ENCODE measurements around the gene PTPRR. TPM values are rescaled to one million over a fixed set of nuclear protein-coding genes. Genes with fewer than 3 reads are reported as not detected.

The PTPRR gene
- total RNA-seq, 1 experiment from 2014 or later, result 1.3 TPM

- Mint-ChIP-seq H3K9me3 (ENCODE audit: unreplicated experiment) (peaks cover 18% of the 10 kb centered on the region), H3K27ac (ENCODE audit: unreplicated experiment) (peak overlapping the region; percentile 43), H3K36me3 (ENCODE audit: insufficient read depth, unreplicated experiment) (peaks cover 4% of the 10 kb centered on the region), H3K4me3 (ENCODE audit: unreplicated experiment) (no peak overlapping the region), H3K27me3 (ENCODE audit: insufficient read depth, unreplicated experiment) (no peaks in the 10 kb centered on the region), H3K4me1 (ENCODE audit: low read depth, unreplicated experiment) (peaks cover 28% of the 10 kb centered on the region)
- TF ChIP-seq, protein P1, sequence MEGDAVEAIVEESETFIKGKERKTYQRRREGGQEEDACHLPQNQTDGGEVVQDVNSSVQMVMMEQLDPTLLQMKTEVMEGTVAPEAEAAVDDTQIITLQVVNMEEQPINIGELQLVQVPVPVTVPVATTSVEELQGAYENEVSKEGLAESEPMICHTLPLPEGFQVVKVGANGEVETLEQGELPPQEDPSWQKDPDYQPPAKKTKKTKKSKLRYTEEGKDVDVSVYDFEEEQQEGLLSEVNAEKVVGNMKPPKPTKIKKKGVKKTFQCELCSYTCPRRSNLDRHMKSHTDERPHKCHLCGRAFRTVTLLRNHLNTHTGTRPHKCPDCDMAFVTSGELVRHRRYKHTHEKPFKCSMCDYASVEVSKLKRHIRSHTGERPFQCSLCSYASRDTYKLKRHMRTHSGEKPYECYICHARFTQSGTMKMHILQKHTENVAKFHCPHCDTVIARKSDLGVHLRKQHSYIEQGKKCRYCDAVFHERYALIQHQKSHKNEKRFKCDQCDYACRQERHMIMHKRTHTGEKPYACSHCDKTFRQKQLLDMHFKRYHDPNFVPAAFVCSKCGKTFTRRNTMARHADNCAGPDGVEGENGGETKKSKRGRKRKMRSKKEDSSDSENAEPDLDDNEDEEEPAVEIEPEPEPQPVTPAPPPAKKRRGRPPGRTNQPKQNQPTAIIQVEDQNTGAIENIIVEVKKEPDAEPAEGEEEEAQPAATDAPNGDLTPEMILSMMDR (IDR thresholded peaks at IDR 0.05; ENCODE audit: insufficient read depth in 1 of 2, low read depth in 1 of 2, low read length in 1 of 2, severe bottlenecking in 1 of 2, unreplicated experiment in 1 of 2), result no peak
- H3K4me3 ChIP-seq (ENCODE audit: low read depth, low read length), result no peak overlapping the region
- H3K9me3 ChIP-seq, result 0 out of 2 replicates have a peak, but pooled peaks cover 5% of the 10 kb centered on the region
- DNase-seq, result no peak
- intact Hi-C loops (cut with micrococcal nuclease; ENCODE audit: unreplicated experiment), result no loop called here
- BruUV-seq (replicated peaks), result no TSS peak
- no peaks in the 10 kb centered on the region for H3K36me3 ChIP-seq (ENCODE audit: control insufficient read depth, insufficient read depth, low read length)
- no peaks in the 10 kb centered on the region for H3K27me3 ChIP-seq (replicated peaks; ENCODE audit: control insufficient read depth, insufficient read depth, low read length)
- H3K4me1 ChIP-seq, result peaks cover 12% of the 10 kb centered on the region; the same call in 1 of the 2 replicates
- ChIA-PET CTCF (no interaction called here), POLR2A (no interaction called here)
Observed at GRCh38 chr12:70822412-70822811, 98.1 kb downstream of the PTPRR start.

DNA sequence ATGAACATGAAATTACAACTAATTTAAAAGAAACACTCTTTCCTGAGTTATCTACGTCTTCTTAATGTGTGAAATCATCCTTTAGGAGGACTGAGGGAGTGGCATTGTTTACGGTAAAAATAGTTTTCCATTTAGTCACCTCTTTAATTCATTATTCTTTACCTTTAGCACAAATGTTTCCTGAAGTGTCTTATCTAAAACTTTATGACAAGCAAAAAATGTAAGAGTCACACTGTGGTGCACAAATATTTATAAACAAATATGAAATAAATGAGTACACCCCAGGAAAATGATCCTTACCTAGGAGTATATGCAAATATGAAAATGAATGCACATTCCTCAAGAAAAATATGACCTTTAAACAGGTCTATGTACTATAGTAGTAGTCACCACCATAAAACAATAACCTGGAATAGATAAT lies 104.6 kb downstream of the PTPRR start:
- intact Hi-C loops (cut with micrococcal nuclease; ENCODE audit: unreplicated experiment), result loop anchor here (1.0 kb wide), 1 partner anchor 24 kb away; no protein-coding TSS in a partner anchor

DNA sequence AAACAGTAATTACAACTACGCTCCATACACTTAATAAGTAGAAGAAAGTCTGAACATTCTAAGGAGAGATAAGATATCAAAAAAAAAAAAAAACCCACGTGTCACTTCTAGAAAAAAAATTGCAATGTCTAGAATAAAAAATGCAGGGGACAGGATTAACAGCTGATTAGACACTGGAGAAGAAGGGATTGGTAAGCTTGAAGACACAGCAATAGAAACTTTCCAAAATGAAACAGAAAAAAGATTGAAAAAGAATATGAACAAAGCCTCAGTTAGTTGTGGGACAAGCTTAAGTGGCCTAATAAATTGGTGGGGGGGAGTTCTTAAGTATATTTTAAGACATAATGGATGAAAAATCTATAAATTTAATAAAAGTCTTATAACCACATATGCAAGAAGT lies 105.5 kb downstream of the PTPRR start:
- TF ChIP-seq, protein P1 (IDR thresholded peaks at IDR 0.05; ENCODE audit: insufficient read depth in 1 of 2, low read depth in 1 of 2, low read length in 1 of 2, severe bottlenecking in 1 of 2, unreplicated experiment in 1 of 2), result no peak
- no peaks in the 10 kb centered on the region for H3K36me3 Mint-ChIP-seq (ENCODE audit: insufficient read depth, unreplicated experiment)
- H3K9me3 ChIP-seq, result peaks cover 6% of the 10 kb centered on the region; the same call in 1 of the 2 replicates
- H3K4me3 Mint-ChIP-seq (ENCODE audit: unreplicated experiment), result no peak overlapping the region
- no TSS peak for BruUV-seq (replicated peaks)
- peaks cover 22% of the 10 kb centered on the region for H3K9me3 Mint-ChIP-seq (ENCODE audit: unreplicated experiment)
- ChIA-PET POLR2A (no interaction called here), CTCF (no interaction called here)
- DNase-seq, result no peak
- no peaks in the 10 kb centered on the region; the same call in 1 of the 2 replicates for H3K36me3 ChIP-seq (ENCODE audit: control insufficient read depth, insufficient read depth, low read length)
- no peaks in the 10 kb centered on the region for H3K27me3 ChIP-seq (replicated peaks; ENCODE audit: control insufficient read depth, insufficient read depth, low read length)
- H3K4me3 ChIP-seq (ENCODE audit: low read depth, low read length), result no peak overlapping the region
- intact Hi-C loops (cut with micrococcal nuclease; ENCODE audit: unreplicated experiment), result no loop called here
- no peaks in the 10 kb centered on the region for H3K4me1 Mint-ChIP-seq (ENCODE audit: low read depth, unreplicated experiment)
- peaks cover 15% of the 10 kb centered on the region for H3K4me1 ChIP-seq
- no peaks in the 10 kb centered on the region for H3K27me3 Mint-ChIP-seq (ENCODE audit: insufficient read depth, unreplicated experiment)
- peak overlapping the region; percentile 73 for H3K27ac Mint-ChIP-seq (ENCODE audit: unreplicated experiment)

More for the DNA sequence above, 104.6 kb downstream of the PTPRR start:
- H3K9me3 Mint-ChIP-seq (ENCODE audit: unreplicated experiment), result peaks cover 29% of the 10 kb centered on the region
- peak overlapping the region; percentile 73 for H3K27ac Mint-ChIP-seq (ENCODE audit: unreplicated experiment)
- no TSS peak for BruUV-seq (replicated peaks)
- Histone ChIP-seq H3K27me3 (replicated peaks; ENCODE audit: control insufficient read depth, insufficient read depth, low read length) (no peaks in the 10 kb centered on the region), H3K4me3 (ENCODE audit: low read depth, low read length) (no peak overlapping the region), H3K4me1 (peaks cover 15% of the 10 kb centered on the region), H3K36me3 (ENCODE audit: control insufficient read depth, insufficient read depth, low read length) (no peaks in the 10 kb centered on the region; the same call in 1 of the 2 replicates), H3K9me3 (peaks cover 11% of the 10 kb centered on the region; the same call in 1 of the 2 replicates)
- CTCF ChIA-PET, result no interaction called here
- TF ChIP-seq, protein P1 (IDR thresholded peaks at IDR 0.05; ENCODE audit: insufficient read depth in 1 of 2, low read depth in 1 of 2, low read length in 1 of 2, severe bottlenecking in 1 of 2, unreplicated experiment in 1 of 2), result no peak
- peaks cover 4% of the 10 kb centered on the region for H3K36me3 Mint-ChIP-seq (ENCODE audit: insufficient read depth, unreplicated experiment)
- H3K27me3 Mint-ChIP-seq (ENCODE audit: insufficient read depth, unreplicated experiment), result no peaks in the 10 kb centered on the region
- DNase-seq, result no peak
- H3K4me3 Mint-ChIP-seq (ENCODE audit: unreplicated experiment), result no peak overlapping the region
- POLR2A ChIA-PET, result no interaction called here
- H3K4me1 Mint-ChIP-seq (ENCODE audit: low read depth, unreplicated experiment), result peaks cover 6% of the 10 kb centered on the region
